ENCODE results near the gene KIF5A.
A peak's percentile ranks its signal among the peaks of the same experiment; 100 is the strongest.

Gene KIF5A

GRCh38 chr12:57520053-57520818 is 29.6 kb upstream of the KIF5A start, which contains the start of gene DDIT3:
Gene DDIT3, minus strand, starts transcription at chr12:57520514. Its CDS starts 3,108 bp downstream, at chr12:57517406.
- DNase-seq (ENCODE audit: low read depth in 2 of 2): peak; percentile 99

- DNase-seq (ENCODE audit: low read depth in 2 of 2): no peak
These were observed 28.3 kb upstream of the KIF5A start for GRCh38 chr12:57521525-57522010.

- peak; percentile 84 to 89 for DNase-seq (ENCODE audit: low read depth in 2 of 2)
These were observed 27.6 kb upstream of the KIF5A start, which contains the start of gene MBD6 for GRCh38 chr12:57522011-57522886. Gene MBD6, plus strand, starts transcription at chr12:57522824. Its CDS starts 1,480 bp downstream, at chr12:57524304.

GRCh38 chr12:57522887-57523705 is 26.7 kb upstream of the KIF5A start:
- peak in 1 of 2 donors; percentile 36 for DNase-seq (ENCODE audit: low read depth in 2 of 2)

GRCh38 chr12:57523706-57524614 is 25.9 kb upstream of the KIF5A start:
- DNase-seq (ENCODE audit: low read depth in 2 of 2): no peak

GRCh38 chr12:57524814-57525614 is 24.8 kb upstream of the KIF5A start:
- DNase-seq (ENCODE audit: low read depth in 2 of 2): no peak

GRCh38 chr12:57525615-57526383 is 24.0 kb upstream of the KIF5A start:
- no peak for DNase-seq (ENCODE audit: low read depth in 2 of 2)

GRCh38 chr12:57526477-57527126 is 23.2 kb upstream of the KIF5A start:
- DNase-seq (ENCODE audit: low read depth in 2 of 2): no peak

- DNase-seq (ENCODE audit: low read depth in 2 of 2): no peak
These were observed 22.7 kb upstream of the KIF5A start for GRCh38 chr12:57527184-57527583.

GRCh38 chr12:57528176-57528575 is 21.7 kb upstream of the KIF5A start:
- DNase-seq (ENCODE audit: low read depth in 2 of 2): no peak

- DNase-seq (ENCODE audit: low read depth in 2 of 2): no peak
These were observed 20.9 kb upstream of the KIF5A start for GRCh38 chr12:57528831-57529555.

GRCh38 chr12:57529831-57530230 is 20.0 kb upstream of the KIF5A start:
- DNase-seq (ENCODE audit: low read depth in 2 of 2): no peak

- DNase-seq (ENCODE audit: low read depth in 2 of 2): no peak
These were observed 19.3 kb upstream of the KIF5A start for GRCh38 chr12:57530396-57531142.

GRCh38 chr12:57531836-57532235 is 18.0 kb upstream of the KIF5A start:
- no peak for DNase-seq (ENCODE audit: low read depth in 2 of 2)

GRCh38 chr12:57533108-57533507 is 16.7 kb upstream of the KIF5A start:
- DNase-seq (ENCODE audit: low read depth in 2 of 2): no peak

GRCh38 chr12:57534250-57534649 is 15.6 kb upstream of the KIF5A start:
- no peak for DNase-seq (ENCODE audit: low read depth in 2 of 2)

- no peak for DNase-seq (ENCODE audit: low read depth in 2 of 2)
These were observed 14.8 kb upstream of the KIF5A start for GRCh38 chr12:57534991-57535543.
